Trophoblast cell (in vitro differentiated cells and primary cell): ENCODE measurements around the gene NUFIP1.

Experiments used
- DNase-seq, 2 donors: peaks; one replicate each; pipeline ENCODE4 v3.0.0-alpha.2; 2016
- H2AFZ ChIP-seq: 2 replicates; pipeline ENCODE4 v1.6.1; 2013; ENCODE audit warnings: low read length, moderate library complexity, mild to moderate bottlenecking; ENCODE audit not compliant: insufficient read depth, poor library complexity
- H2AK5ac ChIP-seq: 2 replicates; pipeline ENCODE4 v1.6.1; 2013; ENCODE audit warnings: mild to moderate bottlenecking, low read length
- H2BK120ac ChIP-seq: 2 replicates; pipeline ENCODE4 v1.6.1; 2013; ENCODE audit warnings: low read length, mild to moderate bottlenecking, moderate library complexity; ENCODE audit not compliant: insufficient read depth, poor library complexity
- H2BK12ac ChIP-seq: 2 replicates; pipeline ENCODE4 v1.6.1; 2013; ENCODE audit warnings: mild to moderate bottlenecking, low read length, moderate library complexity
- H2BK5ac ChIP-seq: 2 replicates; pipeline ENCODE4 v1.6.1; 2013; ENCODE audit warnings: low read length, low read depth, moderate library complexity, mild to moderate bottlenecking; ENCODE audit not compliant: poor library complexity
- H3K14ac ChIP-seq: 2 replicates; pipeline ENCODE4 v1.6.1; 2013; ENCODE audit warnings: mild to moderate bottlenecking, low read length
- H3K18ac ChIP-seq: 2 replicates; pipeline ENCODE4 v1.6.1; 2013; ENCODE audit warnings: mild to moderate bottlenecking, low read length
- H3K23ac ChIP-seq: 2 replicates; pipeline ENCODE4 v1.6.1; 2013; ENCODE audit warnings: low read length
- H3K27ac ChIP-seq: 2 replicates; pipeline ENCODE4 v1.5.1; 2013; ENCODE audit warnings: low read depth, mild to moderate bottlenecking, inconsistent platforms, low read length, moderate library complexity
- H3K27me3 ChIP-seq: 2 replicates; pipeline ENCODE4 v1.6.1; 2013; ENCODE audit warnings: inconsistent platforms, mild to moderate bottlenecking, low read length, moderate library complexity; ENCODE audit not compliant: insufficient read depth
- H3K36me3 ChIP-seq, 2 experiments: 1 replicate in 1 of 2; 2 replicates in 1 of 2; pipeline ENCODE4 v1.6.1; 2013; ENCODE audit warnings: low read length in 2 of 2, mild to moderate bottlenecking in 2 of 2, moderate library complexity in 1 of 2; ENCODE audit not compliant: insufficient read depth in 2 of 2, control insufficient read depth in 1 of 2
- H3K4ac ChIP-seq: 2 replicates; pipeline ENCODE4 v1.6.1; 2013; ENCODE audit warnings: low read depth, mild to moderate bottlenecking, low read length, moderate library complexity
- H3K4me1 ChIP-seq, 2 experiments: 1 replicate in 1 of 2; 2 replicates in 1 of 2; pipeline ENCODE4 v1.6.1; 2013; ENCODE audit warnings: low read length in 2 of 2, mild to moderate bottlenecking in 2 of 2, moderate library complexity in 1 of 2; ENCODE audit not compliant: insufficient read depth in 2 of 2, control insufficient read depth in 1 of 2
- H3K4me2 ChIP-seq: 2 replicates; pipeline ENCODE4 v1.6.1; 2013; ENCODE audit warnings: inconsistent platforms, mild to moderate bottlenecking, low read length, moderate library complexity
- H3K4me3 ChIP-seq: 2 replicates; pipeline ENCODE4 v1.5.1; 2013; ENCODE audit warnings: mild to moderate bottlenecking, low read depth, low read length, inconsistent platforms
- H3K79me1 ChIP-seq: one replicate; pipeline ENCODE4 v1.6.1; 2013; ENCODE audit warnings: low read length
- H3K79me2 ChIP-seq: 2 replicates; pipeline ENCODE4 v1.6.1; 2013; ENCODE audit warnings: low read length, mild to moderate bottlenecking; ENCODE audit not compliant: control insufficient read depth, insufficient read depth, poor library complexity
- H3K9ac ChIP-seq: 2 replicates; pipeline ENCODE4 v1.6.1; 2013; ENCODE audit warnings: mild to moderate bottlenecking, low read length
- H3K9me3 ChIP-seq: 2 replicates; pipeline ENCODE4 v1.6.1; 2013; ENCODE audit warnings: low read depth, mild to moderate bottlenecking, control low read depth, inconsistent platforms, low read length; ENCODE audit not compliant: insufficient read depth
- H4K12ac ChIP-seq: 2 replicates; pipeline ENCODE4 v1.6.1; 2013; ENCODE audit warnings: low read depth, mild to moderate bottlenecking, low read length, moderate library complexity
- H4K8ac ChIP-seq: 2 replicates; pipeline ENCODE4 v1.6.1; 2013; ENCODE audit warnings: low read depth, mild to moderate bottlenecking, low read length, moderate library complexity
- H4K91ac ChIP-seq: one replicate; pipeline ENCODE4 v1.6.1; 2013; ENCODE audit warnings: low read depth, mild to moderate bottlenecking, low read length, moderate library complexity
- WGBS: extraction: QIAGEN DNeasy Blood & Tissue Kit; methylation state at CpG from one replicate; pipeline ENCODE4 v1.1.7; 2013; ENCODE audit warnings: missing lambda C conversion rate; ENCODE audit not compliant: insufficient read length, insufficient coverage; ENCODE audit errors: extremely low coverage; 5-methylcytosine and 5-hydroxymethylcytosine counted together

Gene NUFIP1

GRCh38 chr13:44912278-44913016 is 76.8 kb downstream of the NUFIP1 start:
- WGBS = no CpG with 5 or more reads among the region's 3 CpGs
- Histone ChIP-seq H3K79me2 (no peaks in the 10 kb centered on the region), H3K4ac (no peak overlapping the region), H3K27me3 (no peaks in the 10 kb centered on the region), H3K27ac (no peak overlapping the region), H3K4me3 (no peak overlapping the region), H2AK5ac (no peak overlapping the region), H2AFZ (no peak overlapping the region), H4K12ac (no peak overlapping the region), H3K36me3 (no peaks in the 10 kb centered on the region), H3K23ac (no peak overlapping the region), H3K4me2 (no peak overlapping the region), H4K91ac (no peak overlapping the region), H2BK12ac (no peak overlapping the region), H3K4me1 (no peaks in the 10 kb centered on the region), H3K14ac (no peak overlapping the region), H3K9me3 (peaks cover 3% of the 10 kb centered on the region), H4K8ac (no peak overlapping the region), H3K9ac (no peak overlapping the region), H2BK5ac (no peak overlapping the region), H2BK120ac (no peak overlapping the region), H3K18ac (no peak overlapping the region), H3K79me1 (no peaks in the 10 kb centered on the region)
- DNase-seq = no peak

DNA sequence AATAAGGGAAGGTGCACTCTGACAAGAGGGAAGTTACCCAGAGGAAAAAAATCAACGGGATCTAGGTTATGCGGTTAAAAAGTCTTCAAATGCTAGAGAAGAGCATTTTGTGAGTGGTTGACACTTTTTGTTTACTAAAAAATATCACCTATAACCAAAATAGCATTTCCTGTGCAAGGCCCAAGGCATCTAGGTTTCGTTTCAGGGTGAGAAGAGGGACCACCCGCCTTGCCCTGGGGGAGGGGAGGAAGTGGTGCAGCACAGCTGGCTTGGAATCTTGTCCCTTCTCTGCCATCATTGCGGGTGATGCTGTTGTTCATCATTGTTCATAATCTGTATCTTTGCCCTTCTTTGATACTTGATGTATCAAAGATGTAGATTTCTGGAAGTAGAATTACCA is 80.6 kb downstream of the NUFIP1 start:
- no peak for DNase-seq
- peaks cover 5% of the 10 kb centered on the region in 2 experiments for H3K4me1 ChIP-seq
- no peak overlapping the region for H4K12ac ChIP-seq
- H3K9me3 ChIP-seq = peaks cover 3% of the 10 kb centered on the region
- H3K36me3 ChIP-seq = no peaks in the 10 kb centered on the region
- H3K27me3 ChIP-seq = no peaks in the 10 kb centered on the region
- H3K79me2 ChIP-seq = no peaks in the 10 kb centered on the region
- H3K4me2 ChIP-seq = no peak overlapping the region
- no peak overlapping the region for H3K9ac ChIP-seq
- no peak overlapping the region for H3K23ac ChIP-seq
- no peak overlapping the region for H4K8ac ChIP-seq
- H2BK12ac ChIP-seq = no peak overlapping the region
- H3K79me1 ChIP-seq = no peaks in the 10 kb centered on the region
- H2AFZ ChIP-seq = no peak overlapping the region
- no peak overlapping the region for H3K14ac ChIP-seq
- no peak overlapping the region for H3K18ac ChIP-seq
- no peak overlapping the region for H3K4ac ChIP-seq
- H4K91ac ChIP-seq = no peak overlapping the region
- no CpG with 5 or more reads among the region's 5 CpGs for WGBS
- H2AK5ac ChIP-seq = no peak overlapping the region
- no peak overlapping the region for H2BK5ac ChIP-seq
- H3K4me3 ChIP-seq = no peak overlapping the region
- no peak overlapping the region for H2BK120ac ChIP-seq
- no peak overlapping the region for H3K27ac ChIP-seq

- H3K79me1 ChIP-seq = no peaks in the 10 kb centered on the region
- no peak overlapping the region for H3K9ac ChIP-seq
- no peak overlapping the region for H2AFZ ChIP-seq
- H3K4me2 ChIP-seq = no peak overlapping the region
- H2BK120ac ChIP-seq = no peak overlapping the region
- no peak overlapping the region for H3K18ac ChIP-seq
- H3K4me3 ChIP-seq = no peak overlapping the region
- no peak overlapping the region for H4K12ac ChIP-seq
- H3K9me3 ChIP-seq = peaks cover 3% of the 10 kb centered on the region
- DNase-seq = no peak
- no peak overlapping the region for H3K27ac ChIP-seq
- H2BK12ac ChIP-seq = no peak overlapping the region
- H2BK5ac ChIP-seq = no peak overlapping the region
- H3K14ac ChIP-seq = no peak overlapping the region
- peaks cover 5% of the 10 kb centered on the region in 2 experiments for H3K4me1 ChIP-seq
- H4K91ac ChIP-seq = no peak overlapping the region
- no peaks in the 10 kb centered on the region for H3K27me3 ChIP-seq
- H4K8ac ChIP-seq = no peak overlapping the region
- H3K79me2 ChIP-seq = no peaks in the 10 kb centered on the region
- H3K36me3 ChIP-seq = no peaks in the 10 kb centered on the region
- no peak overlapping the region for H3K4ac ChIP-seq
- H3K23ac ChIP-seq = no peak overlapping the region
- WGBS = no CpG with 5 or more reads among the region's 1 CpG
- H2AK5ac ChIP-seq = no peak overlapping the region
These were observed 81.0 kb downstream of the NUFIP1 start for GRCh38 chr13:44908266-44908665.

DNA sequence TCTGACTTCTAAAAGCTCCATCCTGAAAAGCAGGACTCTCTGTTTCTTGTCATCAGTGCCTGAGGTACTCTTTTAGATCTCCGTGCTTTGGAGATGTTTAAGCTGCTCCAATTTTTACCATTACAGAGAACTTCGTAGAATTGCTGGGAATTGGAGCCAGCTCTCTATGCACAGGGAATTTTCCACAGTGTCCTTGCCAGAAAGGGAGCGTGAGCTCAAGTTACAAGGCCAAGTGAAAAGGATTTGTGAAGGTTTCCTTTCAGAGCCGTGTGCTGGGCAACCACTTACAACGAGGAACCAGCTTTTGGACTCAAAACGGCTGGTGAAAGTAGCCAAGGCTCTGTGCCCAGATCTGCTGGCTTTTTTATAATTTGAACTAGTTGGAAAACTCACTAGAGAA is 82.6 kb downstream of the NUFIP1 start:
- no peak overlapping the region for H3K4me3 ChIP-seq
- no peak overlapping the region for H2BK120ac ChIP-seq
- H3K9ac ChIP-seq = no peak overlapping the region
- no peak overlapping the region for H2BK5ac ChIP-seq
- no peak overlapping the region for H2BK12ac ChIP-seq
- H2AFZ ChIP-seq = no peak overlapping the region
- H3K79me2 ChIP-seq = no peaks in the 10 kb centered on the region
- no peak overlapping the region for H4K8ac ChIP-seq
- H3K18ac ChIP-seq = no peak overlapping the region
- H3K79me1 ChIP-seq = no peaks in the 10 kb centered on the region
- no peak overlapping the region for H4K12ac ChIP-seq
- no CpG with 5 or more reads among the region's 6 CpGs for WGBS
- H3K27me3 ChIP-seq = no peaks in the 10 kb centered on the region
- H4K91ac ChIP-seq = no peak overlapping the region
- H3K14ac ChIP-seq = no peak overlapping the region
- H3K36me3 ChIP-seq = no peaks in the 10 kb centered on the region
- no peak overlapping the region for H3K27ac ChIP-seq
- no peak overlapping the region for H2AK5ac ChIP-seq
- H3K4me1 ChIP-seq = peaks cover 5% of the 10 kb centered on the region in 2 experiments
- no peak overlapping the region for H3K23ac ChIP-seq
- H3K9me3 ChIP-seq = peaks cover 3% of the 10 kb centered on the region
- DNase-seq = no peak
- no peak overlapping the region for H3K4ac ChIP-seq
- no peak overlapping the region for H3K4me2 ChIP-seq
